Middle frontal gyrus (tissue), 1 donor: ENCODE results near the gene RALGPS2.

Source experiments
- DNase-seq: peaks from one replicate; pipeline ENCODE4 v3.0.0-alpha.2; 2015; ENCODE audit warnings: low spot score; ENCODE audit errors: extremely low spot score

RALGPS2 gene

DNA sequence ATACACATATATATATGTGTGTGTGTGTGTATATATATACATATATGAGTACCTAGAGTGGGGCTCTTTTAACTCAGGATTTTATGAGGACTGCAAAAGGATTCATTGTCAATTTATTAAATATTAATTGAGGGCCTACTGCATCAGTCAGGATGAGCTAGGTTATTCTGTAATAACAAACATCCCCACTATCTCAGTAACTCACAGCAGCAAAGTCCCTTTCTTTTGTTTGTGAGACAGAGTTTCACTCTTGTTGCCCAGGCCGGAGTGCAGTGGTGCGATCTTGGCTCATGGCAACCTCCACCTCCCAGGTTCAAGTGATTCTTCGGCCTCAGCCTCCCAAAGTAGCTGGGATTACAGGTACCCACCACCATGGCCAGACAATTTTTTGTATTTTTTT lies 236.8 kb downstream of the RALGPS2 start:
- DNase-seq: no peak

GRCh38 chr1:178962853-178963711 lies 238.0 kb downstream of the RALGPS2 start:
- DNase-seq: no peak

GRCh38 chr1:178964469-178965330 lies 239.7 kb downstream of the RALGPS2 start:
- no peak for DNase-seq

GRCh38 chr1:178966312-178966711 lies 241.3 kb downstream of the RALGPS2 start:
- DNase-seq: no peak

- DNase-seq: no peak
Measured at GRCh38 chr1:178969226-178969987, 244.4 kb downstream of the RALGPS2 start.

DNA sequence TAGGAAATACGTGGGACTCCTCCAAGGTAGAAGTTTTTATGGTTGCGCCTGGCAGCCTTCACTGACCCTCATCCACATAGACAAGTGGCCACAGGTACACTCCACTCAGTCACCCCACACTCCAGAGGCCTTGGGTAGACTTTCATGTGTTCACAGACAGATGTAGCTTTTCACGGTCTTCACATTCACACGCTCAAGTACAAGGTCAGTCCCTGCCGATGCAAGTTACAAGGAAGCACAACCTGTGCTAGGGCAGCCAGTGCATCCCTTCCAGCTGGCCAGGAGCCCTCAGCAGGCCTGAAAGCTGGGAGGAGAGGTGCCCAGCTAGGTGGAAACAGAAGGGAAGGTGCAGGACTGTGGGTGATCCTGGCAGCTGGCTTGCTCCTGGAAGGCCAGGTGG lies 245.1 kb downstream of the RALGPS2 start:
- no peak for DNase-seq
